HK-2 (cell line): ENCODE data around the gene USP47.

ENCODE experiments used
- DNase-seq: peaks from one replicate; pipeline ENCODE4 v3.0.0-alpha.2; 2018; ENCODE audit not compliant: unreplicated experiment

The USP47 gene

DNA sequence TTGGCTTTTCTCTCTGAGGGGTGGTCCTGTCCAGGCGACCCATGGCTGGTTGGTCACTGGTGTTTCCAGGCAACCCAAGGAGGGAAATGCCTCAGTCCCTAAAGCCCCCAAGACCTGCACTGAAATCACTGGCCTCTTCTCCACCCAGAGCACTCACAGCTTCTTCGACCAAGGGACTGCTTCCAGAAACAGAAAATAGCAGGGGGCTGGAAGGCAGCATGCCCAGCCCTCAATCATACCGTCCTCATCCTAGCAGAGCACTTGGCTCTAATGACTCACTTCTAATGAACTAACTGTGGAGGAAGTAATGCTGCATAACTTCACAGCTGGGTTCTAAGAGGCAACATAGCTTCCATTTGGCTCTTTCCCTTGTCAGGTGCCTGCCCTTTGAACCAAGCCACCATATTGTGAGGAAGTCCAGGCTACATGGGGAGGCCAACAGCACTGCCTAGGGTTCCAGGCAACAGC lies 139.1 kb downstream of the USP47 start:
- DNase-seq: no peak

DNA sequence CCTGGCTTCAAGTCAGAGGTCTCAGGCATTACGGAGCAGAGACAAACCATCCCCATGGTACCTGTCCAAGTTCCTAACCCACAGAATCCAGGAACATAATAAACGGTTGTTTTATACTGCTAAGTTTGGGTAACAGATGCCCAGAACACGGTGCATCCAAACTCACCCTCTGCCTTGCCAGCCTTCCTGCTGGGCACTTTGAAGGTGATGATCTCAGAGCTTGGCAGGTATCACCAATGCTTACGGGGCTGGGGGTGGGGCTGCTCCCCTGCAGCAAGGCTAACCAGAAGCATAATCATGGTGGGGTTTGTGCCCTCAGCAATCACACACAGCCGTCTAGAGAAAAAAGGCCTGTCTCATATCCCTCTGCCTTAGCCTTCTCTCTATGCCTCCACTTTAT lies 139.6 kb downstream of the USP47 start:
- no peak for DNase-seq

GRCh38 chr11:11981840-11982239 lies 140.1 kb downstream of the USP47 start:
- no peak for DNase-seq

DNA sequence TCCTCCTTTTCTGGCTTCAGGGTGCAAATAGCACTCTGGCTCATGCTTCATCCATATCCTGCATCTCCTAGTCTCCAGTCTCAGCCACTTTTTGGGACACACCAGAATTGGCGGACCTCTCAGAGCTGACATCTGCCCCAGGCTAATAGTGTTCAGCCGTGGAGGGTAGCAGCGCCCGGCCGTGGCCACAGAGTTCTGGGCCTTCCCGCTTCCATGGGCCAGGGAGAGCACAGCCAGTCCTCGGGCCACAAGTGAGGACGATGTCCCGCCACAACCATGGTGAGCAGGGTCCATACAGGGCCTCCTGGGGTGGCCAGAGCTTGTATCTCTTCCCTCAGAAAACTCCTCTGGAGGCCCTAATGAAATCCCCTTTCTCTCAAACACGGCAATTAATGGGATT lies 140.7 kb downstream of the USP47 start:
- no peak for DNase-seq

GRCh38 chr11:11982975-11983374 lies 141.2 kb downstream of the USP47 start:
- no peak for DNase-seq

DNA sequence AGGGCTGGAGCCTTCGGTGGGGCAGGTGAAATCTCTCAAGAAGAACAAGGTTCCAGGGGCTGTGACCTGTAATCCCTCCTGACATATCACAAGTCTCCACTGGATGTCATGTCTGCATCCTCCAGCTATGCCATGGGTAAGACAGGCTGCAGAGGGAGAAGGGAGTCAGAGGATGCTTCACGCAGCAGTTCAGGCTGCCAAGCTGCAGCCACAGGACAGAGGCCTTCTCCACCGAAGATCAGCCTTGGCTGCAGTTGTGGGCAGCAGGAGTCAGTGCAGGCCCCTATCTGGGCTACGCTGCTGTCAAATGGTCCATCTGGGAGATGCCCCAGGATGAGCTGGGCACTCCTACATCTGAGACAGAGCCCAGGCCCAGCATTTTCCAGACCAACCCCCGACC lies 141.7 kb downstream of the USP47 start:
- no peak for DNase-seq

- no peak for DNase-seq
Observed at GRCh38 chr11:11984563-11984962, 142.8 kb downstream of the USP47 start.

- no peak for DNase-seq
Observed at GRCh38 chr11:11985016-11985715, 143.4 kb downstream of the USP47 start.

- DNase-seq: no peak
Observed at GRCh38 chr11:11985954-11986949, 144.5 kb downstream of the USP47 start.

GRCh38 chr11:11987503-11988022 lies 145.8 kb downstream of the USP47 start:
- no peak for DNase-seq

DNA sequence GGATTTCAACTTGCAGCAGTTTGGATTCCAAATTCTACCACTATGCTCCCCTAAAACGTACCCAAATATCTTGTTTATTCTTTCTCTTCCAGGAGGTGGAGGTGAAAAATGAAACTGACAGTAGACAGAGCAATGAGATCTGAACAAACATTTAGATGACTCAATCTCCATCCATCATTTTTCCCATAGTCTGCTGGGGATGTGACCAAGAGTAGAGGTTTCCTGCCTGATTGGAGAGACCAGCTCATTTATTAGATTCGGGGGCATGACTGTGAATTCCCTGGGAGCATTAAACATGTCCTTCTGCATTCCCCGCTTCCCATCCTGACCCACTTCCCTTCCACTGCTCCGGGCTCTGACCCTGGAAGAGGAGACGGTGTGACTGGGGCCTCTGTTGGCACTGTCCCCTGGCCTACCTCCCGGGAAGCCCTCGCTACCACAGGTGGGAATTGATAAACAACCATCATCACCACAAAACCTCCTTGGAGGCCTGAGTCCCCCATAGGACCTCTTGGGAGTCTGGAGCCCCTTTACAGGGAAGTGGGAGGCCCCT lies 146.4 kb downstream of the USP47 start:
- peak; percentile 65 for DNase-seq

GRCh38 chr11:11988681-11989261 lies 147.0 kb downstream of the USP47 start:
- DNase-seq: no peak

GRCh38 chr11:11989774-11990744 lies 148.3 kb downstream of the USP47 start:
- DNase-seq: no peak

DNA sequence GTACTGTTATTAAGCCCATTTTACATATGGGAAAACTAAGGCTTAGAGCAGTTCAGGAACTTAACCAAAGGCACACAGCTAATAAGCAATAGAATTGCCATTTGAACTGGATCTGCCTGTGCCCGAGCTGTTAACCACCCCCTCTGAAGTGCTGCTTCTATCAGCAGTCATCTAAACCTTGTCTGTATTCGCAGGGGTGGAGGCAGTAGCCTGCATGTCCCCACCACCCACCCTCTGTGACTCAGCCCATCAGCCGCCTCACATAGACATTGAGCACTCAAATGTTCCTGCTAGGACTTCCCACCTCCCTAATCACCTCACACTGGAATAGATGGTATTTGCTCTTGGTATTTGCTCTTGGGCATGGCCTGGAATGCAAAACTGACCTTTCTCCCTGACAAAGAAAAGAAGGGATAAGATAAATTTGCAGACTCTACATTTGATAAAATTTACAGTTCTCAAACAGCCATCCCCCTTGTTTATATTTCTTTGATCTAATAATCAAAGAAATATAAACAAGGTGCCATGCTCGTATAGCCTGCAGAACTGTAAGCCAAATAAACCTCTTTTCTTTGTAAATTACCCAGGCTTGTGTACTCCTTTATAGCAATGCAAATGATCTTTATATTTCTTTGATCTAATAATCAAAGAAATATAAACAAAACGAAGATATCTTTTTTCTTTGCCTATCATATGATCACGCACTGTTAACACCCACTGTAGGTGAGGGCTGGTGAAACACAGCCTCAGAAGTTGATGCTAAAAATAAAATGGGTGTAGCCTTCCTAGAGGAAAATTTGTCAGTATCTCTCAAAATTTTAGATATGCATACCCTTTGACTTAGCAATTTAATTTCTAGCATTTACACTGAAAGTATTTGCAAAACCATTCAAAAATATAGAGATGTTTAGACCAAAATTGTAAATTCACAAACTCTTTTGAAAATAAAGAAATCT lies 150.8 kb downstream of the USP47 start:
- DNase-seq: peak; percentile 53

GRCh38 chr11:11993839-11994238 lies 152.1 kb downstream of the USP47 start:
- DNase-seq: peak; percentile 57

- no peak for DNase-seq
Observed at GRCh38 chr11:11995601-11996000, 153.8 kb downstream of the USP47 start.

DNA sequence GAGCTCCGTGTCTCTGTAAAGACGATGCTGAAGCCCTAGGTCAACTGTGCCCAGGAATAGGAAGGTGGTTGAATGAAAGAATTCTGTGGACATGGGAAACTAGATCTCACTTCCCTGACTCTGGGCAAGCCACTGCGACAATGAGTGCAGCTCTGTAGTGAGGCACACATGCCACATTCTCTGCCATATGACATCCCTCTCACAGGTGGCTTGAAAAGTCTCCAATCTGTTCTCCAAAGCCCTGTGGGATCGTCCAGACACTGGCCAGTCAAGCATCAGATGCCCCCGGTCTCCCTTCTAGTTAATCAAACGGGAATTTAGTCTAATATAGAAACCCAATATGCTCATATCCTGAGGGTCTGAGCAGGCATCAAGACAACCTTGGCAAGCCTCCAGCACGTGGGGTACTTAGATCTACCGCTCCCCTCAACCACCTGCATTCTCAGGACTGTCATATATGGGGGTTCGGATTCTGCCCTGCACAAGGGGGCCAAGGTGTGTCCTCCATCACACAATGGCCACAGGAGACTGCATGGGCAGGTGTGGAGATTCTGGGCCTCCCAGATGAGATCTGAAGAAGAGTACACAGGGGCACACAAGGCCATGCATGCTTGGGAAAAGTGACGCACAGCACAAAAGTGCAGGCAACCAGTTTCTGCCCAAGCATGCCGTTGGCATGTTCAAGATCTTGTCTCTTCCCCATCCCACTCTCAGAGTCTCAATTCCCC lies 154.7 kb downstream of the USP47 start:
- DNase-seq: no peak

GRCh38 chr11:11997049-11997322 lies 155.2 kb downstream of the USP47 start:
- DNase-seq: no peak
